CD4-positive, alpha-beta T cell (primary cell): ENCODE results near the gene PLCL1. TPM values are rescaled to one million over a fixed set of nuclear protein-coding genes. Genes with fewer than 3 reads are reported as not detected.

ENCODE experiments used
- ATAC-seq: fragments of 200-7000 bp; cut with Tn5 transposase; one replicate; pipeline ENCODE4 v1.10.0; 2022; ENCODE audit warnings: mild to moderate bottlenecking; ENCODE audit not compliant: poor library complexity
- CTCF ChIA-PET: fragments of 350-600 bp; sonication (Branson Sonifier 250); formaldehyde crosslinking; loops from one replicate; lab custom pipeline; 2021; ENCODE audit warnings: antibody characterized with exemption, inconsistent platforms; lab: Charles Lee
- POLR2A ChIA-PET: fragments of 350-600 bp; sonication (Branson Sonifier 250); formaldehyde crosslinking; loops from one replicate; lab custom pipeline; 2021; ENCODE audit warnings: antibody characterized with exemption, inconsistent platforms; lab: Charles Lee
- DNase-seq, 14 experiments: peaks; one replicate each; pipeline ENCODE4 v3.0.0-alpha.2; 2013 to 2020; ENCODE audit warnings: mixed read lengths in 2 of 14
- H3K27ac ChIP-seq, 2 donors: one replicate each; pipeline versions ENCODE4 v1.5.1 to v1.7.0; 2013; ENCODE audit warnings: low read length in 2 of 2, low read depth in 1 of 2, mild to moderate bottlenecking in 1 of 2
- H3K27me3 ChIP-seq, 2 experiments: 1 replicate in 1 of 2; 2 replicates in 1 of 2; pipeline versions ENCODE4 v1.6.1 to v1.7.0; 2013; ENCODE audit warnings: low read length in 2 of 2, control low read depth in 1 of 2, mild to moderate bottlenecking in 1 of 2, moderate library complexity in 1 of 2; ENCODE audit not compliant: insufficient read depth in 2 of 2, control insufficient read depth in 1 of 2
- H3K36me3 ChIP-seq: one replicate; pipeline ENCODE4 v1.6.1; 2013; ENCODE audit warnings: low read length, control low read depth; ENCODE audit not compliant: insufficient read depth
- H3K4me1 ChIP-seq: one replicate; pipeline ENCODE4 v1.6.1; 2013; ENCODE audit warnings: low read length, control low read depth; ENCODE audit not compliant: insufficient read depth
- H3K4me3 ChIP-seq: one replicate; pipeline ENCODE4 v1.5.1; 2013; ENCODE audit warnings: mild to moderate bottlenecking, low read length, moderate library complexity
- H3K9me3 ChIP-seq, 2 experiments: 1 replicate in 1 of 2; 2 replicates in 1 of 2; pipeline versions ENCODE4 v1.6.1 to v1.7.0; 2013; ENCODE audit warnings: low read length in 2 of 2, mild to moderate bottlenecking in 2 of 2, control low read depth in 1 of 2, moderate library complexity in 1 of 2; ENCODE audit not compliant: control insufficient read depth in 1 of 2, insufficient read depth in 1 of 2
- H3K27ac Mint-ChIP-seq: one replicate; pipeline ENCODE4 v1.8.0; 2020; ENCODE audit warnings: mixed read lengths
- H3K27me3 Mint-ChIP-seq: one replicate; pipeline ENCODE4 v1.8.0; 2021; ENCODE audit warnings: mixed read lengths
- H3K36me3 Mint-ChIP-seq: one replicate; pipeline ENCODE4 v1.8.0; 2021; ENCODE audit warnings: low read depth, mixed read lengths
- H3K4me1 Mint-ChIP-seq: one replicate; pipeline ENCODE4 v1.8.0; 2021; ENCODE audit warnings: low read depth, mixed read lengths
- H3K4me3 Mint-ChIP-seq: one replicate; pipeline ENCODE4 v1.8.0; 2020; ENCODE audit warnings: mild to moderate bottlenecking, mixed read lengths
- H3K9me3 Mint-ChIP-seq: one replicate; pipeline ENCODE4 v1.8.0; 2020; ENCODE audit warnings: mixed read lengths
- intact Hi-C, 2 experiments: fragments of 100-400 bp; cut with DNase I in 1 of 2; cut with micrococcal nuclease in 1 of 2; formaldehyde crosslinking; loops; one replicate each; pipeline versions ENCODE4 v1.15.1 to v1.9.0; 2023 to 2025; cut with DNase I, micrococcal nuclease
- total RNA-seq, 174 experiments: library from RNA in 2 of 174; stranded (reverse) in 2 of 174; gene quantifications; one replicate each; pipeline ENCODE4 v1.2.3 and lab custom pipeline; 2021 to 2026
- TF ChIP-seq, protein P1 (sequence below): fragments of 200-600 bp; IDR thresholded peaks from one replicate; pipeline ENCODE4 v1.8.0; 2022; ENCODE audit warnings: antibody characterized with exemption, mild to moderate bottlenecking

PLCL1 gene
- total RNA-seq, 2 experiments from 2014 or later = 27.0 to 28.3 TPM

DNA sequence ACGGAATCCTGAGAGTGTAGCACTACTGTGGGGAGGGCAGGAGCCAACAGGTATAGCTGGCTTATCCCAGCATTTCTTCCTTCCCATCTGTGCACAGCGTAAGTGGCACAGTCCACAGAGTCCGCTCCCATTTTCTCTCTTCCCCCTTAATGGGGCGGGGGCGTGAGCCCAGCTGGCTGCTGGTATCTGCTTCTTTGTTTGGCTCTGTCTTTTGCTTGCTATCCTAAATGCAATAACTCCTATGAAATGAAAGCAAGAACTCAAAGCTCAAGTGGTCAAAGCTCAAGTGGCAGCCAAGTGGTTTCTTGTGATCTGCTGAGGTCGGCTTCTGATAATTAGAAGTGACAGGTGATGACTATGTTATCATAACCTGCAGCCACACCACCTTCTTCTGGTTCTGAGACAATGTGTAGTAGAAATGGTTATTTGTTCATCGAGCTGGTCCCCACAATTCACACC, 192.7 kb downstream of the PLCL1 start:
- H3K4me1 Mint-ChIP-seq = peaks cover 83% of the 10 kb centered on the region
- POLR2A ChIA-PET = interaction anchor here (1.1 to 1.5 kb wide), 3 partner anchors 19 to 127 kb away, joined by 3 to 8 read pairs (median 4); no protein-coding TSS in a partner anchor
- peaks cover 21% of the 10 kb centered on the region for H3K36me3 Mint-ChIP-seq
- Histone ChIP-seq H3K4me3 (no peak overlapping the region), H3K4me1 (peaks cover 33% of the 10 kb centered on the region), H3K36me3 (no peaks in the 10 kb centered on the region), H3K27ac (no peak overlapping the region), H3K9me3 (no peaks in the 10 kb centered on the region), H3K27me3 (no peaks in the 10 kb centered on the region)
- ATAC-seq = no peak
- H3K27ac Mint-ChIP-seq = peak overlapping the region; percentile 10
- CTCF ChIA-PET = no interaction called here
- no peak overlapping the region for H3K4me3 Mint-ChIP-seq
- intact Hi-C loops = loop anchor here in 1 of 2 experiments (10.0 kb wide), 1 partner anchor 162 kb away; no protein-coding TSS in a partner anchor
- DNase-seq = no peak
- peaks cover 2% of the 10 kb centered on the region for H3K9me3 Mint-ChIP-seq
- no peaks in the 10 kb centered on the region for H3K27me3 Mint-ChIP-seq
- TF ChIP-seq, protein P1, sequence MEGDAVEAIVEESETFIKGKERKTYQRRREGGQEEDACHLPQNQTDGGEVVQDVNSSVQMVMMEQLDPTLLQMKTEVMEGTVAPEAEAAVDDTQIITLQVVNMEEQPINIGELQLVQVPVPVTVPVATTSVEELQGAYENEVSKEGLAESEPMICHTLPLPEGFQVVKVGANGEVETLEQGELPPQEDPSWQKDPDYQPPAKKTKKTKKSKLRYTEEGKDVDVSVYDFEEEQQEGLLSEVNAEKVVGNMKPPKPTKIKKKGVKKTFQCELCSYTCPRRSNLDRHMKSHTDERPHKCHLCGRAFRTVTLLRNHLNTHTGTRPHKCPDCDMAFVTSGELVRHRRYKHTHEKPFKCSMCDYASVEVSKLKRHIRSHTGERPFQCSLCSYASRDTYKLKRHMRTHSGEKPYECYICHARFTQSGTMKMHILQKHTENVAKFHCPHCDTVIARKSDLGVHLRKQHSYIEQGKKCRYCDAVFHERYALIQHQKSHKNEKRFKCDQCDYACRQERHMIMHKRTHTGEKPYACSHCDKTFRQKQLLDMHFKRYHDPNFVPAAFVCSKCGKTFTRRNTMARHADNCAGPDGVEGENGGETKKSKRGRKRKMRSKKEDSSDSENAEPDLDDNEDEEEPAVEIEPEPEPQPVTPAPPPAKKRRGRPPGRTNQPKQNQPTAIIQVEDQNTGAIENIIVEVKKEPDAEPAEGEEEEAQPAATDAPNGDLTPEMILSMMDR = no peak

DNA sequence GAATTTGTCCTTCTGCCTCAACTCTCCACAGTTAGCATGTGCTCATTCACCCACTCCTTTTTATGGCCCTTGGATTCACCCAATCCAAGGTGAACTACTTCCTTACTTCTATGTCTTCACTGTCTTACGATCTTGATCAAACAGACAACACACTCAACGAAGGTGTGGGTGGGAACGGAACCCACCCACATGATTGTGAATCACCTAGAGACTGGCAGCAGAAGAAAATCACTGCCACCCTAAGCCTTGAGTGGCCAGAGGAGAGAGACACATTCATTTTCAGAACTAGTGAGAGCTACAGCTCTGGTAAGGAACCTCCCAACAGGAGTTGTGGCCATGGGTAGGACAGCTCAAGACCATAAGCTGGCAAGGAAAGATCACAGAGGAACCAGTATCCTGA, 194.3 kb downstream of the PLCL1 start:
- Mint-ChIP-seq H3K4me1 (peaks cover 84% of the 10 kb centered on the region), H3K27me3 (no peaks in the 10 kb centered on the region), H3K36me3 (peaks cover 23% of the 10 kb centered on the region), H3K9me3 (peaks cover 2% of the 10 kb centered on the region), H3K4me3 (no peak overlapping the region), H3K27ac (peak overlapping the region; percentile 48)
- Histone ChIP-seq H3K9me3 (no peaks in the 10 kb centered on the region), H3K27me3 (no peaks in the 10 kb centered on the region), H3K36me3 (no peaks in the 10 kb centered on the region), H3K27ac (no peak overlapping the region), H3K4me1 (peaks cover 28% of the 10 kb centered on the region), H3K4me3 (no peak overlapping the region)
- POLR2A ChIA-PET = interaction anchor here (1.3 kb wide), 1 partner anchor 14 kb away, joined by 3 read pairs; no protein-coding TSS in a partner anchor
- TF ChIP-seq, protein P1 = no peak
- ATAC-seq (no peak), DNase-seq (no peak)
- CTCF ChIA-PET = no interaction called here
- intact Hi-C loops = loop anchor here in 1 of 2 experiments (10.0 kb wide), 1 partner anchor 164 kb away; no protein-coding TSS in a partner anchor

DNA sequence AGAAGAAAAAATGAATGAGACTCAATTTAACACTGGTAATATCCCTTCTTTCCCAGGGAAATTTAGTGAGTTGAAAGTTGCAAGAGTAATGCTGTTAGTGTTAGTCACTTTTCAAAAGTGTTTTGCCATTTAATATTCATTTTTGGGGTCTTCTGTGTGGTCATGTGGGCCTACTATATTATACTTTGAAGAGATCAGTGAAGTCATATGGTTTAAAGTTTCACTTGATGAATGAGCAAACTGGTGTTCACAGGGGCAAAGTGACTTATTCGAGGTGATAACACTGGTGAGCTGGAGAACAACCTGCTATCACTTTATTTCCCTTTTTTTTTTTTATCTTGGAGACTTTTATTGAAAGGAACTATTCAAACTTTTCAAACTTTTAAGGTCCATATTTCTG, 196.0 kb downstream of the PLCL1 start:
- H3K4me1 Mint-ChIP-seq = peaks cover 84% of the 10 kb centered on the region
- Histone ChIP-seq H3K9me3 (no peaks in the 10 kb centered on the region), H3K4me1 (peaks cover 23% of the 10 kb centered on the region)

More for the DNA sequence above, 196.0 kb downstream of the PLCL1 start:
- no peaks in the 10 kb centered on the region for H3K27me3 ChIP-seq
- no peaks in the 10 kb centered on the region for H3K36me3 ChIP-seq
- Mint-ChIP-seq H3K9me3 (peaks cover 2% of the 10 kb centered on the region), H3K4me3 (no peak overlapping the region), H3K36me3 (peaks cover 25% of the 10 kb centered on the region), H3K27ac (no peak overlapping the region), H3K27me3 (no peaks in the 10 kb centered on the region)
- ChIA-PET CTCF (no interaction called here), POLR2A (no interaction called here)
- intact Hi-C loops = loop anchor here in 1 of 2 experiments (5.0 kb wide), 1 partner anchor 43 kb away; no protein-coding TSS in a partner anchor
- H3K27ac ChIP-seq = no peak overlapping the region
- ATAC-seq (no peak), DNase-seq (no peak)
- H3K4me3 ChIP-seq = no peak overlapping the region
- TF ChIP-seq, protein P1 = no peak
